RWPE2 (cell line): ENCODE data around the gene RORC.
"Not testable (repeated sequence)": the region's sequence is repeated elsewhere in the genome, so short reads cannot be mapped to it uniquely, and the experiment has no call there.

Experiments used
- ATAC-seq: fragments of 200-7000 bp; cut with Tn5 transposase; 3 replicates; pipeline ENCODE4 v1.9.1; 2021; ENCODE audit warnings: low read depth
- DNase-seq: peaks from one replicate; pipeline ENCODE4 v3.0.0-alpha.2; 2020; ENCODE audit warnings: low spot score
- H3K27ac ChIP-seq: fragments of 450-650 bp; 2 replicates; pipeline ENCODE4 v1.5.1; 2017; ENCODE audit warnings: mild to moderate bottlenecking; ENCODE audit not compliant: poor library complexity, severe bottlenecking
- H3K27me3 ChIP-seq: fragments of 250-450 bp; sonication (Bioruptor Pico); 2 replicates; pipeline ENCODE4 v1.5.1; 2021; ENCODE audit warnings: mild to moderate bottlenecking, moderate library complexity; ENCODE audit not compliant: insufficient read depth, poor library complexity, severe bottlenecking
- H3K36me3 ChIP-seq: fragments of 250-450 bp; sonication (Bioruptor Pico); 2 replicates; pipeline ENCODE4 v1.5.1; 2020; ENCODE audit warnings: low read depth, mild to moderate bottlenecking, moderate library complexity
- H3K4me1 ChIP-seq: fragments of 250-450 bp; sonication (Bioruptor Pico); 2 replicates; pipeline ENCODE4 v1.5.1; 2021; ENCODE audit warnings: mild to moderate bottlenecking, moderate library complexity; ENCODE audit not compliant: insufficient read depth, poor library complexity, severe bottlenecking
- H3K4me3 ChIP-seq: fragments of 250-450 bp; sonication (Bioruptor Pico); 2 replicates; pipeline ENCODE4 v1.5.1; 2021; ENCODE audit warnings: mild to moderate bottlenecking, moderate library complexity; ENCODE audit not compliant: severe bottlenecking
- H3K9me3 ChIP-seq: fragments of 250-450 bp; sonication (Bioruptor Pico); 2 replicates; pipeline ENCODE4 v1.5.1; 2021; ENCODE audit warnings: mild to moderate bottlenecking, moderate library complexity; ENCODE audit not compliant: severe bottlenecking
- TF ChIP-seq, protein P1 (sequence below): fragments of 450-650 bp; IDR thresholded peaks from one replicate; pipeline ENCODE4 v1.5.1; 2017; ENCODE audit warnings: mild to moderate bottlenecking, moderate library complexity; ENCODE audit not compliant: poor library complexity, severe bottlenecking

The RORC gene

DNA sequence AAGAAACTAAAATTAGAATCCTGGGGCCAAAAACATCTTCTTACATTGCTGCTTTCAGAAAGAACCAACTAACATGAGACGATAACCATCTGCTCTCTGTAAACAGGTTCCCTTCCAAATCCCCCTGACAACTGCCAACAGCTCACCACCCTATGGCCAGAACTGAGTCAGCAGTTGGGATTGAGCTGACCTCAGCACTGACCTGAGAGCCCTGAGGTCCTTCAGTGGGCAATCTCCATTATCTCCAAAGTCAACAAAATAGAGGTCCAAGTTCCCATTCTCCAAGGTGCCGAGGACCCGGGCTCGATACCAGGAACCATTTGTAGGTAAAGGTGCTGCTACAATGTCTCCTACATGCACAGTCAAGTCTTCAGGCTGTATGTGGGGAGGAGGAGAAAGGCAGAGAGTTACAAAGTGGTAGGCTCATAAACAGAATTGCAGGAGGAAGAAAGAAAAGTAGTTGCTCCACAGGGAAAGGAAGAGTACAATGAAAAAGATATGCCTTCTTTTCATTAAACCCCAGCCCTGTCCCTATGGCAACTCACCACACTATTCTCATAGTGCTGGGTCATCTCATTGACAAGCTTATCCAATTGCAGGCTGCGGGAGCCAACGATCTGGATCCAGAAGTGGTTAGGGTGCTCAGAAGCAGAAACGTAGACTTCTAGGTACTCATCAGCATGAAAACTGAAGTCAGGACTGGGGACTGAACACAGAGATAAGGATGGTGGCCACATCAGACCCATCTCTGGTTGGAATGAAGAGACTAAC is 55.5 kb downstream of the RORC start:
- H3K36me3 ChIP-seq, result peaks cover 54% of the 10 kb centered on the region
- no peaks in the 10 kb centered on the region for H3K27me3 ChIP-seq
- no peak for DNase-seq
- no peak overlapping the region for H3K27ac ChIP-seq
- H3K4me3 ChIP-seq, result no peak overlapping the region
- peaks cover 13% of the 10 kb centered on the region for H3K4me1 ChIP-seq
- no peaks in the 10 kb centered on the region for H3K9me3 ChIP-seq
- TF ChIP-seq, protein P1, sequence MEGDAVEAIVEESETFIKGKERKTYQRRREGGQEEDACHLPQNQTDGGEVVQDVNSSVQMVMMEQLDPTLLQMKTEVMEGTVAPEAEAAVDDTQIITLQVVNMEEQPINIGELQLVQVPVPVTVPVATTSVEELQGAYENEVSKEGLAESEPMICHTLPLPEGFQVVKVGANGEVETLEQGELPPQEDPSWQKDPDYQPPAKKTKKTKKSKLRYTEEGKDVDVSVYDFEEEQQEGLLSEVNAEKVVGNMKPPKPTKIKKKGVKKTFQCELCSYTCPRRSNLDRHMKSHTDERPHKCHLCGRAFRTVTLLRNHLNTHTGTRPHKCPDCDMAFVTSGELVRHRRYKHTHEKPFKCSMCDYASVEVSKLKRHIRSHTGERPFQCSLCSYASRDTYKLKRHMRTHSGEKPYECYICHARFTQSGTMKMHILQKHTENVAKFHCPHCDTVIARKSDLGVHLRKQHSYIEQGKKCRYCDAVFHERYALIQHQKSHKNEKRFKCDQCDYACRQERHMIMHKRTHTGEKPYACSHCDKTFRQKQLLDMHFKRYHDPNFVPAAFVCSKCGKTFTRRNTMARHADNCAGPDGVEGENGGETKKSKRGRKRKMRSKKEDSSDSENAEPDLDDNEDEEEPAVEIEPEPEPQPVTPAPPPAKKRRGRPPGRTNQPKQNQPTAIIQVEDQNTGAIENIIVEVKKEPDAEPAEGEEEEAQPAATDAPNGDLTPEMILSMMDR, result no peak
- ATAC-seq, result no peak

GRCh38 chr1:151774256-151774922 is 57.2 kb downstream of the RORC start:
- Histone ChIP-seq H3K9me3 (no peaks in the 10 kb centered on the region), H3K4me3 (no peak overlapping the region), H3K27me3 (no peaks in the 10 kb centered on the region), H3K27ac (peak overlapping the region; percentile 46), H3K36me3 (peaks cover 42% of the 10 kb centered on the region), H3K4me1 (peaks cover 13% of the 10 kb centered on the region)
- no peak for ATAC-seq
- no peak for DNase-seq
- TF ChIP-seq, protein P1, result no peak

- TF ChIP-seq, protein P1, result no peak
- ATAC-seq (peak; percentile 98), DNase-seq (no peak)
- Histone ChIP-seq H3K36me3 (peaks cover 35% of the 10 kb centered on the region), H3K4me3 (no peak overlapping the region), H3K9me3 (no peaks in the 10 kb centered on the region), H3K27ac (peak overlapping the region; percentile 46), H3K4me1 (peaks cover 15% of the 10 kb centered on the region), H3K27me3 (no peaks in the 10 kb centered on the region)
Measured at GRCh38 chr1:151773702-151774101, 57.9 kb downstream of the RORC start.

- H3K27me3 ChIP-seq, ATAC-seq, DNase-seq, H3K27ac ChIP-seq, H3K9me3 ChIP-seq, H3K4me3 ChIP-seq: not testable (repeated sequence)
- peaks cover 11% of the 10 kb centered on the region for H3K36me3 ChIP-seq
- peaks cover 33% of the 10 kb centered on the region for H3K4me1 ChIP-seq
Measured at GRCh38 chr1:151769270-151769669, 62.3 kb downstream of the RORC start.

GRCh38 chr1:151768351-151769066 is 63.1 kb downstream of the RORC start:
- H3K9me3 ChIP-seq, H3K4me3 ChIP-seq, H3K36me3 ChIP-seq, H3K27me3 ChIP-seq, DNase-seq: not testable (repeated sequence)
- H3K27ac ChIP-seq, result peak overlapping the region; percentile 52
- H3K4me1 ChIP-seq, result peaks cover 28% of the 10 kb centered on the region
- ATAC-seq, result peak; percentile 66
